Body of pancreas (tissue), 4 donors: Measurements from ENCODE around the gene MYH11. TPM values are rescaled to one million over a fixed set of nuclear protein-coding genes. Genes with fewer than 3 reads are reported as not detected.

ENCODE experiments used
- ATAC-seq: fragments of 150-250 bp; one replicate; pipeline ENCODE4 v1.9.1; 2016
- DNase-seq, 4 donors: peaks; one replicate each; pipeline ENCODE4 v3.0.0-alpha.2; 2019
- H3K27ac ChIP-seq, 4 donors: fragments of 200-600 bp; sonication (generic); 1 replicate in 3 of 4; 2 replicates in 1 of 4; pipeline versions ENCODE4 v1.5.1 to v1.6.1; 2016 to 2019; ENCODE audit warnings: mild to moderate bottlenecking in 1 of 4, mixed read lengths in 1 of 4, moderate library complexity in 1 of 4
- H3K27me3 ChIP-seq, 2 donors: fragments of 200-600 bp; sonication (generic); one replicate each; pipeline ENCODE4 v1.6.0; 2016; ENCODE audit warnings: mild to moderate bottlenecking in 1 of 2
- H3K36me3 ChIP-seq, 2 donors: fragments of 200-600 bp; sonication (generic); replicated peaks in 1 of 2; 2 replicates each; pipeline ENCODE4 v1.5.1; 2016; ENCODE audit warnings: low read depth in 2 of 2; ENCODE audit not compliant: insufficient read depth in 1 of 2
- H3K4me1 ChIP-seq: fragments of 200-600 bp; sonication (generic); one replicate; pipeline ENCODE4 v1.6.0; 2016
- H3K4me3 ChIP-seq, 2 donors: fragments of 200-600 bp; sonication (generic); 1 replicate in 1 of 2; 2 replicates in 1 of 2; pipeline ENCODE4 v1.5.1; 2016 to 2019
- H3K9me3 ChIP-seq, 3 donors: fragments of 200-600 bp; sonication (generic); 1 replicate in 2 of 3; 2 replicates in 1 of 3; pipeline ENCODE4 v1.5.1; 2016
- POLR2A ChIP-seq, 3 donors: fragments of 450-650 bp; IDR thresholded peaks; one replicate each; pipeline ENCODE4 v1.6.1; 2016; ENCODE audit warnings: antibody characterized with exemption in 3 of 3, mild to moderate bottlenecking in 2 of 3
- WGBS, 2 donors: methylation state at CpG; one replicate each; pipeline ENCODE4 v1.1.5; 2017; 5-methylcytosine and 5-hydroxymethylcytosine counted together
- intact Hi-C: fragments of 100-400 bp; cut with DNase I; formaldehyde crosslinking; loops from one replicate; pipeline ENCODE4 v1.15.1; 2023
- total RNA-seq, 2 donors: library from RNA; depleted of rRNA; stranded (reverse); fragments of >200 nt; gene quantifications; one replicate each; pipeline ENCODE4 v1.1.0, GENCODE V29; 2016
- TF ChIP-seq, protein P1 (sequence below), 7 experiments: fragments of 450-650 bp in 4 of 7; fragments of 200-600 bp in 3 of 7; sonication (generic) in 3 of 7; IDR thresholded peaks; one replicate each; pipeline ENCODE4 v1.5.1; 2016 to 2019; ENCODE audit warnings: antibody characterized with exemption in 7 of 7

Gene MYH11
- total RNA-seq, 2 donors from 2014 or later, result 14.2 to 19.7 TPM

DNA sequence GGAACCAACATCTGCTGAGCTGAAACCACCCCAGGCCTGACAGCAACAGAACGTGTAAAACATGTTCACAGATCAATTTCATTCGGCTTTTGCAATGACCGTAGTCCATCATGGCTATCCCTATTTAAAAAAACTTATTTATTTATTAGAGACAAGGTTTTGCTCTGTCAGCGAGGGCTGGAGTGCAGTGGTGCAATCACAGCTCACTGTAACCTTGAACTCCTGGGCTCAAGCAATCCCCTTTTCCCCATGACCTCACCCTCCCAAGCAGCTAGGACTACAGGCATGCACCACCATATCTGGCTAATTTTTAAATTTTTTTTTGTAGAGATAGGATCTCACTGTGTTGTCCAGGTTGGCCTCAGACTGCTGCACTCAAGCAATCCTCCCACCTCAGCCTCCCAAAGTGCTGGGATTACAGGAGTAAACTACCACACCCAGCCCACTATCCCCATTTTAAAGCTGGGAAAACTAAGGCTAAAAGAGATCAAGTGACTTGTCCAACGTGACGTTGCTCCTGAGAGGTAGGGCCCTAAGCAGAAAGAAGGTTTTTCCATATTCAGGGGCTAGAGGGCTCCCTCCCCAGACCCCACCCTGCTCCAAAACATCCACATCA is 77.7 kb downstream of the MYH11 start:
- H3K36me3 ChIP-seq, result no peaks in the 10 kb centered on the region
- no peaks in the 10 kb centered on the region for H3K9me3 ChIP-seq
- no peaks in the 10 kb centered on the region for H3K4me1 ChIP-seq
- no peak overlapping the region for H3K4me3 ChIP-seq
- intact Hi-C loops, result no loop called here
- DNase-seq (no peak), ATAC-seq (no peak)
- H3K27ac ChIP-seq, result no peak overlapping the region
- 72 to 82% methylated on average over 6 of the region's 6 CpGs for WGBS, 2 donors
- H3K27me3 ChIP-seq, result no peaks in the 10 kb centered on the region
- TF ChIP-seq, protein P1, sequence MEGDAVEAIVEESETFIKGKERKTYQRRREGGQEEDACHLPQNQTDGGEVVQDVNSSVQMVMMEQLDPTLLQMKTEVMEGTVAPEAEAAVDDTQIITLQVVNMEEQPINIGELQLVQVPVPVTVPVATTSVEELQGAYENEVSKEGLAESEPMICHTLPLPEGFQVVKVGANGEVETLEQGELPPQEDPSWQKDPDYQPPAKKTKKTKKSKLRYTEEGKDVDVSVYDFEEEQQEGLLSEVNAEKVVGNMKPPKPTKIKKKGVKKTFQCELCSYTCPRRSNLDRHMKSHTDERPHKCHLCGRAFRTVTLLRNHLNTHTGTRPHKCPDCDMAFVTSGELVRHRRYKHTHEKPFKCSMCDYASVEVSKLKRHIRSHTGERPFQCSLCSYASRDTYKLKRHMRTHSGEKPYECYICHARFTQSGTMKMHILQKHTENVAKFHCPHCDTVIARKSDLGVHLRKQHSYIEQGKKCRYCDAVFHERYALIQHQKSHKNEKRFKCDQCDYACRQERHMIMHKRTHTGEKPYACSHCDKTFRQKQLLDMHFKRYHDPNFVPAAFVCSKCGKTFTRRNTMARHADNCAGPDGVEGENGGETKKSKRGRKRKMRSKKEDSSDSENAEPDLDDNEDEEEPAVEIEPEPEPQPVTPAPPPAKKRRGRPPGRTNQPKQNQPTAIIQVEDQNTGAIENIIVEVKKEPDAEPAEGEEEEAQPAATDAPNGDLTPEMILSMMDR (IDR thresholded peaks at IDR 0.05), result no peak
- no peak for TF ChIP-seq POLR2A (IDR thresholded peaks at IDR 0.05)

DNA sequence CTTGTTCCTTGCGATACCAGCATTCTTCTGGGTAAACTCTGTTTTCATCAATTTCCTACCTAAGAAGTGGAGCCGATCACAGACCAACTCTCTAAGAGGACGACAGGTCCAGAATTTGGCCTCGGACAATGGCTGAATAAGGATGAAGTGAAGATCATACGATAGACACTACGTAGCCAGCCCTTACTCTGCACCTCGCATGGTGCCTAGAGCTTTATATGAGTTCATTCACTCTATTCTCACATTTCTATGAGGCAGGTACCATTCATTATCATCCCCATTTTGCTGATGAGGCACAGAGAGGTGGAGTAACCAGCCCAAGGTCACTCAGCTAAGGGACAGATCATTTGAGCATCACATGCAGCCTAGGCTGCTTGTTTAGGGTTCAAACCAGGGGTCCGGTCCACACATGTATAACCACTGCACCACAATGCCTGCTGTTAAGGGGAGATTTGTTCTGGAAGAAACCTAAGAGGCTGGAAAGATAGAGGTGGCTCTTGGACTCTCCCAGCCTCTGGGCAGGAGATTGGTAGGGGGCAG is 78.6 kb downstream of the MYH11 start:
- intact Hi-C loops, result no loop called here

DNA sequence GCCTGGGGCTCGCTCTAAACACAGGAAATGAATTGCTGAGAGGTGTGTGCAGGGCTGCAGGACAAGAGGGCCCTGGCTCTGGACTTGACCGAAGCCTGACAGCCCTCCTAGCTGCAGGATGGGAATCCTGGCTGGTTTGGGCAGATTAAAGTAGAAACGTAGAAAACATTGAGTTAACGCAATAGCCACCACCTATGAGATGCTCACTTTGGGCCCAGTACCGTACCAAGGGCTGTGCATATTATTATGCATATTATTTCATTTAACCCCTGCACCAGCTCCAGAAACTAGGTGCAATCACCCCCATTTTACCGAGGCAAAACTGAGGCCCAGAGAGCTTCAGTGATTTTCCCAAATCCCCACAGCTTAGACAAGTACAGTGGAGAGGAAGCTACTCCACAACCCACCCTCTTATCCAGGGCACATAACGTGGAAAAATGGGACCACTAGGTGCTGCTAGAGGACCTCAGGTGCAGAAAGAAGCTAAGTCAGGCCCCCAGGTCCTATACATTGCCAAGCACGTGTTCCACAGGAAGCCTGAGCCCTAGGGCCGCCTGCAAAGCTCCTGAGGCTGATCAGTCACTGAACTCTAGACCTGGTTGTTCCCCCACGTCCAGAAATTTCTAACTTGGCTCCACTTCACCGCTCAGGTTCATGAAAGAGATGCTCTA is 79.2 kb downstream of the MYH11 start:
- H3K9me3 ChIP-seq, result no peaks in the 10 kb centered on the region
- no peak for TF ChIP-seq POLR2A (IDR thresholded peaks at IDR 0.05)
- TF ChIP-seq, protein P1 (IDR thresholded peaks at IDR 0.05), result peak in 2 of 7 experiments; percentile 17 to 43
- no peak overlapping the region for H3K4me3 ChIP-seq
- H3K36me3 ChIP-seq, result no peaks in the 10 kb centered on the region
- no peaks in the 10 kb centered on the region for H3K27me3 ChIP-seq
- intact Hi-C loops, result no loop called here
- WGBS, 2 donors, result 54 to 72% methylated on average over 5 to 11 of the region's 11 CpGs
- peak in 2 of 4 donors; percentile 20 to 28 for DNase-seq
- no peaks in the 10 kb centered on the region for H3K4me1 ChIP-seq
- no peak overlapping the region for H3K27ac ChIP-seq
- no peak for ATAC-seq

More for the DNA sequence above, 78.6 kb downstream of the MYH11 start:
- Histone ChIP-seq H3K36me3 (no peaks in the 10 kb centered on the region), H3K4me1 (no peaks in the 10 kb centered on the region), H3K27me3 (no peaks in the 10 kb centered on the region), H3K27ac (no peak overlapping the region), H3K9me3 (no peaks in the 10 kb centered on the region), H3K4me3 (no peak overlapping the region)
- ATAC-seq, result no peak
- 68 to 73% methylated on average over 8 of the region's 8 CpGs for WGBS, 2 donors
- TF ChIP-seq, protein P1 (IDR thresholded peaks at IDR 0.05), result no peak
- no peak for TF ChIP-seq POLR2A (IDR thresholded peaks at IDR 0.05)
- DNase-seq, result no peak

DNA sequence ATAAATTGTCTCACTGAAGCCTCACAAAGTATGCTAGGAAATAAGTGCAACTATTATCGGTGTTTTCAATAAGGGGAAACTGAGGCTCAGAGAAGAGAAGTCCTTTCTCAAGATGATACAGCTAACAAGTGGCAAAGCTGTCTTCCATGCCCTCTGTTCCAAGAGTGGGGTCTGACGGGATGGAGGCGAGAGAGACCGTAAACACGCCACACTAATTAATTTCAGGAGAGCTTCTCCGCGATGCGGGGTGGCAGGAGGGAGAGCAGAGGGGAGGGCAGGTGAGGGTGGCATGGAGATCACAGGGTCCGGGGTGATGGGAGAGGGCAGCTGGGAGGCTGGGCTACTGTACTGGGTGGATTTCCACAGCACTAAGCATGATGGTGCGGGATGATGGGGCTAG is 80.3 kb downstream of the MYH11 start:
- intact Hi-C loops, result no loop called here
- Histone ChIP-seq H3K9me3 (no peaks in the 10 kb centered on the region), H3K4me1 (no peaks in the 10 kb centered on the region), H3K27ac (no peak overlapping the region), H3K4me3 (no peak overlapping the region), H3K27me3 (no peaks in the 10 kb centered on the region), H3K36me3 (no peaks in the 10 kb centered on the region)
- no peak for TF ChIP-seq POLR2A (IDR thresholded peaks at IDR 0.05)
- TF ChIP-seq, protein P1 (IDR thresholded peaks at IDR 0.05), result no peak
- ATAC-seq, result no peak
- WGBS, 2 donors, result 67 to 73% methylated on average over 10 of the region's 10 CpGs
- DNase-seq, result no peak
